HAP-1 (cell line): ENCODE results near the gene NLGN1.

Experiments used
- DNase-seq, 2 experiments: peaks; one replicate each; pipeline ENCODE4 v3.0.0-alpha.2; 2016 to 2020; ENCODE audit warnings: low spot score in 2 of 2
- H3K27me3 ChIP-seq: fragments of 250-450 bp; sonication (Bioruptor Pico); 2 replicates; pipeline ENCODE4 v1.5.1; 2020; ENCODE audit warnings: low read depth, mild to moderate bottlenecking, moderate library complexity
- H3K36me3 ChIP-seq: fragments of 250-450 bp; sonication (Bioruptor Pico); replicated peaks from 2 replicates; pipeline ENCODE4 v1.5.1; 2020; ENCODE audit warnings: mild to moderate bottlenecking
- H3K4me1 ChIP-seq: fragments of 250-450 bp; sonication (Bioruptor Pico); 2 replicates; pipeline ENCODE4 v1.5.1; 2020; ENCODE audit warnings: mild to moderate bottlenecking
- H3K4me3 ChIP-seq: fragments of 250-450 bp; sonication (Bioruptor Pico); 2 replicates; pipeline ENCODE4 v1.5.1; 2020; ENCODE audit warnings: mild to moderate bottlenecking, moderate library complexity
- H3K9me3 ChIP-seq: fragments of 250-450 bp; sonication (Bioruptor Pico); 2 replicates; pipeline ENCODE4 v1.5.1; 2020; ENCODE audit warnings: mild to moderate bottlenecking, moderate library complexity
- in situ Hi-C: fragments of 300-500 bp; cut with MboI; formaldehyde crosslinking; loops from 3 replicates; pipeline ENCODE4 v1.14.3; 2020; ENCODE audit warnings: low sequenced_read_pairs, inconsistent platforms, mixed read lengths

Gene NLGN1

GRCh38 chr3:173761161-173761560 is 363.6 kb downstream of the NLGN1 start:
- Histone ChIP-seq H3K27me3 (no peaks in the 10 kb centered on the region), H3K4me1 (peaks cover 12% of the 10 kb centered on the region), H3K36me3 (no peaks in the 10 kb centered on the region), H3K9me3 (no peaks in the 10 kb centered on the region), H3K4me3 (no peak overlapping the region)
- DNase-seq = peak in 1 of 2 experiments; percentile 22
- in situ Hi-C loops = no loop called here

GRCh38 chr3:173762501-173762900 is 365.0 kb downstream of the NLGN1 start:
- Histone ChIP-seq H3K4me3 (no peak overlapping the region), H3K4me1 (peaks cover 12% of the 10 kb centered on the region), H3K27me3 (no peaks in the 10 kb centered on the region), H3K36me3 (no peaks in the 10 kb centered on the region), H3K9me3 (no peaks in the 10 kb centered on the region)
- in situ Hi-C loops = no loop called here
- no peak for DNase-seq

GRCh38 chr3:173770011-173770410 is 372.5 kb downstream of the NLGN1 start:
- DNase-seq = no peak
- in situ Hi-C loops = no loop called here
- peaks cover 6% of the 10 kb centered on the region for H3K4me1 ChIP-seq
- no peak overlapping the region for H3K4me3 ChIP-seq
- no peaks in the 10 kb centered on the region for H3K27me3 ChIP-seq
- no peaks in the 10 kb centered on the region for H3K9me3 ChIP-seq
- no peaks in the 10 kb centered on the region for H3K36me3 ChIP-seq

DNA sequence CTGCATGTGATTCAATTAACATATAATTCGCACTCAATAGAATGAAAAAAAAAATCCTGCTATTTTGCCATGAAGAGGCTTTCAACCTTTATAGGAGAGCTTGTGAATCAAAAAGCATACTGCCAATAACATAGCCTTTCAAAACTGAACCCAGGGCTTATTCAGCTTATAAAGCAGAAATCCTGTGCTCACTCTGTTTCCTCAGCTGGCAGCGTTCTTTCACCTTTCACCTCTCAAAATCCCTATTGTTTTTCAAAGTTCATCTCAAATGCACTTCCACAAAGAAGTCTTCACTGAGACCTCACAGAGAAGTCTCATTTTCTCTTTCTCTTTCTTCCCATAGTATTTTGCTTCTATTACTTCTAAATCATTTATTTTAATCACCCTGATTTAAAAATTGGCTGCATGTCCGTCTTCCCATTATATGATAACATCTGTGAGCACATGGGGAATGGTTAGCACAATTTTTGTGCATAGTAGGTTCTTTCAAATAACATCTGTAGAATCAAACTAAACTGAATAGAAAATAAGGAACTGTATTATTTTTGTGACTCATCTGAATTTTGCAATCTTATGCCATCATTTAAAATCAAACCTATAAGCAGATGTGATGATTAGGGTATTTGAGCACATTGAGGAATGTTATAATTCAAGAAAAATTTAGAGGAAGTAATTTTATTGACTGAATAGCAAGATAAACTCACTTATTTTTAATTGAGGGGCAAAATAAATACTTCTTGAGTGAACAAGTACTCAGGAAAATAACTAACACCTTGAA is 373.4 kb downstream of the NLGN1 start:
- Histone ChIP-seq H3K27me3 (no peaks in the 10 kb centered on the region), H3K4me1 (peaks cover 6% of the 10 kb centered on the region), H3K36me3 (no peaks in the 10 kb centered on the region), H3K4me3 (no peak overlapping the region), H3K9me3 (no peaks in the 10 kb centered on the region)
- peak in 1 of 2 experiments; percentile 42 for DNase-seq
- in situ Hi-C loops = no loop called here

- in situ Hi-C loops = no loop called here
- H3K4me1 ChIP-seq = peaks cover 6% of the 10 kb centered on the region
- no peak overlapping the region for H3K4me3 ChIP-seq
- no peak for DNase-seq
- H3K36me3 ChIP-seq = no peaks in the 10 kb centered on the region
- H3K27me3 ChIP-seq = no peaks in the 10 kb centered on the region
- H3K9me3 ChIP-seq = no peaks in the 10 kb centered on the region
Measured at GRCh38 chr3:173773800-173774199, 376.3 kb downstream of the NLGN1 start.

GRCh38 chr3:173774294-173774693 is 376.8 kb downstream of the NLGN1 start:
- no peak for DNase-seq
- in situ Hi-C loops = no loop called here
- H3K9me3 ChIP-seq = no peaks in the 10 kb centered on the region
- H3K27me3 ChIP-seq = no peaks in the 10 kb centered on the region
- no peaks in the 10 kb centered on the region for H3K36me3 ChIP-seq
- peaks cover 6% of the 10 kb centered on the region for H3K4me1 ChIP-seq
- H3K4me3 ChIP-seq = no peak overlapping the region

- Histone ChIP-seq H3K9me3 (no peaks in the 10 kb centered on the region), H3K27me3 (no peaks in the 10 kb centered on the region), H3K36me3 (no peaks in the 10 kb centered on the region), H3K4me1 (no peaks in the 10 kb centered on the region), H3K4me3 (no peak overlapping the region)
- no peak for DNase-seq
- in situ Hi-C loops = no loop called here
Measured at GRCh38 chr3:173778251-173778650, 380.7 kb downstream of the NLGN1 start.

DNA sequence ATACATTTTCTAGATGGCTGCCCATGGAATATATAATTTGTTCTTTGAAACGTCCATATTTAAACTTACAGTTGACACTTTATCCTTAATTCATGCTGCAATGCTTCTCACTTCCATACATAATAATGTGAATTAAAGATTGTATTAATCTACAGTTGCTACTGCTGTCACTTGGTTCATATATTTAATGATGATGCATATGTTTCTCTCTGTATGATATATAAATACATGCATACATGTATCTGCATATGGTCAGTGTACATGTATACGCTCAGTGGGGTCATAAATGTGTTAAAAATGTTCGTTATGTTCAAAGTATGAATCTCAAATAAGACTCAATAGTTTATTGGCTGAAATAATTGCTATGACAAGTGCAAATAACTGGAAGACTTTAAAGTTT is 382.5 kb downstream of the NLGN1 start:
- DNase-seq = no peak
- no peaks in the 10 kb centered on the region for H3K4me1 ChIP-seq

DNA sequence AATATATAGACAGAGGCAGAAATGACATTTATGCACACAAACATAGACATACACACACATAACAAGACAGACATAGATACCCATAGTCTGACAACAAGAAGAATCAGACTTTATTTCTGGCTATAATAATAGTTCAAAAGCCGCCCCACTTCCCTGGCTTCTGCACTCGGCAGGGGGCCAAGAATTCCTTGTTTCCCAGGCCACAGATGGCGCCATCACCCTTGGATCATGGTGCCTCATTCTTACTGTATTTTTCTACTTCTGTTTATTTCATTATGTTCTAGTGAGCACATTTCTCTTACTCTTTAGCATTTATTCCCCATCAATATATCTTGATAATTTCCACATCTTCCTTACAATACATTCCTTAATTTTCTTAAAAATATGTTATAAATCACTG is 387.5 kb downstream of the NLGN1 start:
- Histone ChIP-seq H3K9me3 (no peaks in the 10 kb centered on the region), H3K4me3 (no peak overlapping the region), H3K27me3 (no peaks in the 10 kb centered on the region), H3K4me1 (peaks cover 8% of the 10 kb centered on the region), H3K36me3 (no peaks in the 10 kb centered on the region)
- peak; percentile 35 to 73 for DNase-seq
- in situ Hi-C loops = no loop called here

More for the DNA sequence above, 382.5 kb downstream of the NLGN1 start:
- Histone ChIP-seq H3K36me3 (no peaks in the 10 kb centered on the region), H3K9me3 (no peaks in the 10 kb centered on the region), H3K4me3 (no peak overlapping the region), H3K27me3 (no peaks in the 10 kb centered on the region)
- in situ Hi-C loops = no loop called here

DNA sequence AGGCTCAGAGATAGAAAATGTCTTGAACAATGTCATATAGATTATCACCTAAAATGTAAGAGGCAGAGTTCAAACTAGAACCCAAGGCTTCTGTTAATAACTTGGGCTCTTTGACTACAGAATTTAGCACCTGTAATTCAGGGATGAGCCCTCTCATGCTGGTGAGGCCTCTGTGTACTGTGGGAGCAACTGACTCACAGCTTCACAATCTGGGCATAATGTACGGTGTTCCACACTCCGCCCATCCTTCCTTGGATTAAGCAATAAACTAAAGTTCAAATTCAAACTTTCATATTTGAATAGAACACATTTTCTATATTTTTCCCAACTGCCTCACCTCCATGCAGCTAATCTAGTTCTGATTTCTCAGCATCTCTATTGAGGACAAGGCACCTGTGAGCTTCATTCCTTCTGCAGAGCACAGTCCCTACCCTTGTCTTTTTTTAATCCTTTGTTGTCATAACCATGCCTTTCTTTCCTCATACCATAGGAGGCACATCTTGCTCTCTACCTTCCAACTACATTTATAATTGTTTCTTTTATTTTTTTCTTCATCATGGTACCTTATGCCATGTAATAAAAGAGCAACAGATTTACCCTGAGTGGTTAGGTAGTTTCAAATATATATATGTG is 392.1 kb downstream of the NLGN1 start:
- in situ Hi-C loops = no loop called here
- no peak for DNase-seq
- H3K36me3 ChIP-seq = no peaks in the 10 kb centered on the region
- H3K27me3 ChIP-seq = no peaks in the 10 kb centered on the region
- no peak overlapping the region for H3K4me3 ChIP-seq
- H3K9me3 ChIP-seq = no peaks in the 10 kb centered on the region
- peaks cover 8% of the 10 kb centered on the region for H3K4me1 ChIP-seq

- in situ Hi-C loops = no loop called here
- no peaks in the 10 kb centered on the region for H3K9me3 ChIP-seq
Measured at GRCh38 chr3:173793963-173794362, 396.4 kb downstream of the NLGN1 start.

DNA sequence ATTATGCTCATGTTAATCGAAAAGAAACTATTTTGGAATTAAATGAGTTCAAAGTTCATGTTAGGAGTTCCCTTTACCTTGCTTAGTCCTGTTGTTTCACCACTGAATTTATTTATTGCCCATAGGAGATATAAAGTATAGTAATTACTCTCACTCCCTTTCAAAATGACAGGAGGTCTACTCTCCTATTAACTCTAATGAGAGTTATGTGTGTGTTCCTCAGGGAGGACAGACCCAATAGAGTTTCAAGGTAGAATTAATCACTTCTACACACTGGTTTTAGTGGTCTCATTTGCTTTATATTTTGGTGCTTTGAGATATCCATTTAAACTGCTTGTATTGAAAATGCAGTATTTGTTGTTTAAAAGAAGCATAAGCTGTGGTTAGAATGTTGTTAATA is 398.9 kb downstream of the NLGN1 start:
- no peak overlapping the region for H3K4me3 ChIP-seq
- H3K36me3 ChIP-seq = no peaks in the 10 kb centered on the region
- in situ Hi-C loops = no loop called here
- H3K9me3 ChIP-seq = no peaks in the 10 kb centered on the region
- H3K4me1 ChIP-seq = peaks cover 19% of the 10 kb centered on the region
- H3K27me3 ChIP-seq = no peaks in the 10 kb centered on the region
- no peak for DNase-seq

More at GRCh38 chr3:173793963-173794362, 396.4 kb downstream of the NLGN1 start:
- Histone ChIP-seq H3K27me3 (no peaks in the 10 kb centered on the region), H3K36me3 (no peaks in the 10 kb centered on the region), H3K4me3 (no peak overlapping the region), H3K4me1 (peaks cover 11% of the 10 kb centered on the region)
- no peak for DNase-seq

DNA sequence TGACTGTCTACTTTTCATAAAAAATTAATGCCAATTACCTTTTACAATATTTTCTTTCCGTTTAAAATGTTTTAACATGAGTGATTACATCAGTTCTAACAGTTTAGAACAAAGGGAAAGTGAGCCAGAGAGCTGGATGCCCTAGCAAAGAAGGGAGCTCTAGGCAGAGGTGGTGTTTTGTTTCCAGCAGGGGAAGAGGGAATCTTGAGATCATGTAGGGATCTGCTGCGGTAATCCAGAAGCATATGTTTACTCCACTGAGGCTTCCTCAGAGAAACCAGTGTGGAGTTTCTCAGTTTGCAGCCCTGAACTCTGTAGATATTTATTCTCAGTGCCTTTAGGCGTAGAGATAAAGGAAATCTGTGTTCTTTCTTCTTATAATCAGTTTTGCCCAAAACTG is 399.3 kb downstream of the NLGN1 start:
- H3K27me3 ChIP-seq = no peaks in the 10 kb centered on the region
- in situ Hi-C loops = no loop called here
- no peaks in the 10 kb centered on the region for H3K36me3 ChIP-seq
- no peaks in the 10 kb centered on the region for H3K9me3 ChIP-seq
- no peak overlapping the region for H3K4me3 ChIP-seq
- no peak for DNase-seq
- peaks cover 19% of the 10 kb centered on the region for H3K4me1 ChIP-seq

DNA sequence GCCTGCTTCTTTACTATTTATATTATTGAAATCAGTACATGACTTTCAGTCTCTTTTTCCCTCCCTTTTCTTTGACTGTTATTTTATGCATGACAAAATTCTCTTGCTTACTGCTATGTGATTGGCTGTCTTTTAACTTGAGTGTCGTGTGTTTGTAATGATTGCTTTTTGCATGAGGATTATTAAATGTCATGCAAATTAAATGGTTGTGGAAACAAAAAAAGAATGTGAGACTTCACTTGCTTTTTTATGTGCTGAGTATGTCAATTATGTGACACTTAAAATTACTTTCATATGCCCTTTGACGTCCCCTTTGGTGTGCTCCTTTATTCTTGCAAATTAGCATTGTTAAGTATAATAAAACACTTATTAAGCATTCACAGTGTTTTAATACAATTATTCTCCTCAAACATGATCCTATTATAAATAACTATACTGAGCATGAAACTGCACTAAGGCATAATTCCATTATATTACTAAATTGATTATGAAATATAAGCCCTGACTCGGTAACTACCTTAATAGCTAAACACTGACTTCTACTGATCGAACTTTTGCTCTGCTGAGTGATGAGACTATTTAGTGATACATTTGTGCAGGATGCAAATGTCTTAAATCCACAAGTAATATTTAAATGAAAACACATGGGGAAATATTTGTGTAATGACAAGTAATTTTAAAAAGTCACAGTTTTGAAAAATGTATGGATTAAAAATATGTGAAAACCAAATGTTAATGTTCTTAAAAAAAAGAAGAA is 401.7 kb downstream of the NLGN1 start:
- no peaks in the 10 kb centered on the region for H3K36me3 ChIP-seq
- no peaks in the 10 kb centered on the region for H3K27me3 ChIP-seq
- H3K9me3 ChIP-seq = no peaks in the 10 kb centered on the region
- H3K4me3 ChIP-seq = no peak overlapping the region
- DNase-seq = peak in 1 of 2 experiments; percentile 96
- H3K4me1 ChIP-seq = peaks cover 19% of the 10 kb centered on the region
- in situ Hi-C loops = no loop called here
